Left lung (tissue), 10 donors: Measurements from ENCODE around the gene PRPF31. TPM values are rescaled to one million over a fixed set of nuclear protein-coding genes. Genes with fewer than 3 reads are reported as not detected.

ENCODE experiments used
- ATAC-seq: fragments of 200-7000 bp; cut with Tn5 transposase; one replicate; pipeline ENCODE4 v1.9.1; 2020; ENCODE audit warnings: moderate library complexity
- DNase-seq, 4 donors: peaks; one replicate each; pipeline ENCODE4 v3.0.0-alpha.2; 2013 to 2020
- H3K27ac ChIP-seq, 2 donors: fragments of 200-600 bp; sonication (generic) in 1 of 2; one replicate each; pipeline versions ENCODE4 v1.5.0 to v1.8.0; 2020 to 2021
- H3K27me3 ChIP-seq, 2 donors: fragments of 200-600 bp; sonication (generic) in 1 of 2; one replicate each; pipeline versions ENCODE4 v1.5.0 to v1.8.0; 2020 to 2021
- H3K36me3 ChIP-seq, 2 donors: fragments of 200-600 bp; sonication (generic) in 1 of 2; one replicate each; pipeline versions ENCODE4 v1.5.0 to v1.8.0; 2020 to 2021
- H3K4me1 ChIP-seq, 2 donors: fragments of 200-600 bp; one replicate each; pipeline ENCODE4 v1.8.0; 2021
- H3K4me3 ChIP-seq, 2 donors: fragments of 200-600 bp; sonication (generic) in 1 of 2; one replicate each; pipeline versions ENCODE4 v1.5.0 to v1.8.0; 2020 to 2021; ENCODE audit warnings: mild to moderate bottlenecking in 1 of 2
- H3K9me3 ChIP-seq, 2 donors: fragments of 200-600 bp; sonication (generic) in 1 of 2; one replicate each; pipeline versions ENCODE4 v1.5.0 to v1.8.0; 2020 to 2021
- CTCF ChIP-seq, 2 donors: fragments of 200-600 bp; sonication (generic) in 1 of 2; IDR thresholded peaks; one replicate each; pipeline versions ENCODE4 v1.5.0 to v1.8.0; 2021; ENCODE audit warnings: antibody characterized with exemption in 2 of 2
- intact Hi-C, 2 donors: fragments of 100-400 bp; cut with DNase I; formaldehyde crosslinking; loops; one replicate each; pipeline versions ENCODE4 v1.11.2 to v1.14.2; 2022
- polyA plus RNA-seq, 6 donors: library from polyadenylated mRNA; unstranded; fragments of 120-200 nt; gene quantifications; one replicate each; pipeline ENCODE4 v1.2.1, GENCODE V29; 2013; ENCODE audit not compliant: insufficient read length in 6 of 6
- total RNA-seq, 2 donors: library from RNA; stranded (reverse); fragmentation: NEBNext Ultra II Directional; extraction: Animal tissue kit (Norgen Biotek cat#: 25700); gene quantifications; one replicate each; pipeline ENCODE4 v1.2.1, GENCODE V29; 2021
- donor health status: DM: no; HTN: yes; CAD: no.
- donor health status: DM: no; HTN: no; CAD: no.

The PRPF31 gene
- total and polyA plus RNA-seq, 8 donors = 46.8 to 65.3 (median 61.8) TPM

- Histone ChIP-seq H3K27me3 (no peaks in the 10 kb centered on the region), H3K27ac (no peak overlapping the region), H3K4me3 (no peak overlapping the region), H3K9me3 (no peaks in the 10 kb centered on the region), H3K36me3 (peaks cover 0 to 82% of the 10 kb centered on the region in 2 donors), H3K4me1 (no peaks in the 10 kb centered on the region)
- no peak for TF ChIP-seq CTCF (IDR thresholded peaks at IDR 0.05)
- intact Hi-C loops = no loop called here
- DNase-seq (peak in 1 of 4 donors; percentile 73), ATAC-seq (no peak)
Measured at GRCh38 chr19:54180691-54181091, 65.1 kb downstream of the PRPF31 start.

Other genes starting within 250 kb of the PRPF31 start
- 100 to 1,000 TPM; 164 to 197 TPM for gene MYADM, start 247.9 kb upstream of the PRPF31 start, total RNA-seq
- gene MYADM, start 247.9 kb upstream of the PRPF31 start, polyA plus RNA-seq = 100 to 1,000 TPM in 2 of 6 donors, 10 to 100 TPM in 4; 58.9 to 111 (median 89.3) TPM
- not detected for gene PRKCG, start 233.6 kb upstream of the PRPF31 start, total RNA-seq
- under 1 TPM in 5 of 6 donors, not detected in 1; 0.10 to 0.78 (median 0.18) TPM for gene PRKCG, start 233.6 kb upstream of the PRPF31 start, polyA plus RNA-seq
- not detected for gene CACNG7, start 206.5 kb upstream of the PRPF31 start, total RNA-seq
- under 1 TPM in 1 of 6 donors, not detected in 5; 0.06 TPM for gene CACNG7, start 206.5 kb upstream of the PRPF31 start, polyA plus RNA-seq
- under 1 TPM in 1 of 2 donors, not detected in 1; 0.03 TPM for gene CACNG8, start 152.8 kb upstream of the PRPF31 start, total RNA-seq
- gene CACNG8, start 152.8 kb upstream of the PRPF31 start, polyA plus RNA-seq = under 1 TPM; 0.04 to 0.15 (median 0.09) TPM
- gene CACNG6, start 124.1 kb upstream of the PRPF31 start, total RNA-seq = 1 to 10 TPM in 1 of 2 donors, not detected in 1; 2.5 TPM
- 1 to 10 TPM in 1 of 6 donors, under 1 TPM in 5; 0.17 to 1.2 (median 0.41) TPM for gene CACNG6, start 124.1 kb upstream of the PRPF31 start, polyA plus RNA-seq
- gene VSTM1, start 51.9 kb upstream of the PRPF31 start, total RNA-seq = 10 to 100 TPM in 1 of 2 donors, under 1 TPM in 1; 0.44 to 12.1 TPM
- under 1 TPM in 4 of 6 donors, not detected in 2; 0.20 to 0.32 (median 0.29) TPM for gene VSTM1, start 51.9 kb upstream of the PRPF31 start, polyA plus RNA-seq
- gene TARM1, start 34.4 kb upstream of the PRPF31 start, total RNA-seq = not detected
- gene TARM1, start 34.4 kb upstream of the PRPF31 start, polyA plus RNA-seq = under 1 TPM in 5 of 6 donors, not detected in 1; 0.24 to 0.46 (median 0.31) TPM
- gene OSCAR, start 15.0 kb upstream of the PRPF31 start, total RNA-seq = 10 to 100 TPM; 13.2 to 57.1 TPM
- gene OSCAR, start 15.0 kb upstream of the PRPF31 start, polyA plus RNA-seq = under 1 TPM; 0.43 to 0.70 (median 0.56) TPM
- gene NDUFA3, start 12.9 kb upstream of the PRPF31 start, total RNA-seq = 100 to 1,000 TPM in 1 of 2 donors, 10 to 100 TPM in 1; 81.9 to 126 TPM
- gene NDUFA3, start 12.9 kb upstream of the PRPF31 start, polyA plus RNA-seq = 100 to 1,000 TPM in 3 of 6 donors, 10 to 100 TPM in 3; 60.4 to 117 (median 96.6) TPM
- gene TFPT, start 97 bp upstream of the PRPF31 start, total RNA-seq = 10 to 100 TPM; 17.4 to 18.7 TPM
- gene TFPT, start 97 bp upstream of the PRPF31 start, polyA plus RNA-seq = 10 to 100 TPM; 14.3 to 19.9 (median 18.6) TPM
- gene CNOT3, start 22.0 kb downstream of the PRPF31 start, total RNA-seq = 10 to 100 TPM; 35.2 to 46.0 TPM
- 10 to 100 TPM; 59.2 to 75.0 (median 64.0) TPM for gene CNOT3, start 22.0 kb downstream of the PRPF31 start, polyA plus RNA-seq
- gene LENG1, start 44.0 kb downstream of the PRPF31 start, total RNA-seq = 1 to 10 TPM; 5.4 to 6.5 TPM
- 10 to 100 TPM in 1 of 6 donors, 1 to 10 TPM in 5; 6.6 to 10.9 (median 8.2) TPM for gene LENG1, start 44.0 kb downstream of the PRPF31 start, polyA plus RNA-seq
- gene TMC4, start 57.4 kb downstream of the PRPF31 start, total RNA-seq = 10 to 100 TPM; 45.3 to 74.0 TPM
- 10 to 100 TPM; 29.1 to 39.7 (median 32.0) TPM for gene TMC4, start 57.4 kb downstream of the PRPF31 start, polyA plus RNA-seq
- 100 to 1,000 TPM in 1 of 2 donors, 10 to 100 TPM in 1; 98.5 to 102 TPM for gene MBOAT7, start 73.8 kb downstream of the PRPF31 start, total RNA-seq
- gene MBOAT7, start 73.8 kb downstream of the PRPF31 start, polyA plus RNA-seq = 10 to 100 TPM; 48.1 to 61.8 (median 51.7) TPM
- gene TSEN34, start 75.6 kb downstream of the PRPF31 start, total RNA-seq = 10 to 100 TPM; 32.2 to 34.4 TPM
- 10 to 100 TPM; 39.7 to 60.6 (median 45.6) TPM for gene TSEN34, start 75.6 kb downstream of the PRPF31 start, polyA plus RNA-seq
- gene RPS9, start 85.1 kb downstream of the PRPF31 start, total RNA-seq = 1,000 to 10,000 TPM; 1,023 to 1,099 TPM
- gene RPS9, start 85.1 kb downstream of the PRPF31 start, polyA plus RNA-seq = 1,000 to 10,000 TPM; 1,996 to 2,208 (median 2,085) TPM
- 10 to 100 TPM; 21.8 to 90.8 TPM for gene LILRB3, start 107.3 kb downstream of the PRPF31 start, total RNA-seq
- gene LILRB3, start 107.3 kb downstream of the PRPF31 start, polyA plus RNA-seq = 1 to 10 TPM; 2.1 to 3.0 (median 2.4) TPM
- gene LILRA6, start 127.0 kb downstream of the PRPF31 start, total RNA-seq = 10 to 100 TPM in 1 of 2 donors, 1 to 10 TPM in 1; 7.3 to 51.5 TPM
- under 1 TPM; 0.53 to 0.83 (median 0.64) TPM for gene LILRA6, start 127.0 kb downstream of the PRPF31 start, polyA plus RNA-seq
- 10 to 100 TPM; 11.9 to 16.5 TPM for gene LILRB5, start 141.5 kb downstream of the PRPF31 start, total RNA-seq
- gene LILRB5, start 141.5 kb downstream of the PRPF31 start, polyA plus RNA-seq = 1 to 10 TPM; 3.3 to 4.9 (median 4.4) TPM
- 10 to 100 TPM; 10.5 to 54.9 TPM for gene LILRB2, start 165.4 kb downstream of the PRPF31 start, total RNA-seq
- gene LILRB2, start 165.4 kb downstream of the PRPF31 start, polyA plus RNA-seq = 1 to 10 TPM; 1.2 to 2.2 (median 1.7) TPM
- gene LILRA5, start 197.4 kb downstream of the PRPF31 start, total RNA-seq = 10 to 100 TPM in 1 of 2 donors, 1 to 10 TPM in 1; 4.2 to 52.8 TPM
- gene LILRA5, start 197.4 kb downstream of the PRPF31 start, polyA plus RNA-seq = 1 to 10 TPM in 1 of 6 donors, under 1 TPM in 4, not detected in 1; 0.44 to 1.2 (median 0.67) TPM
- gene LILRA4, start 223.4 kb downstream of the PRPF31 start, total RNA-seq = 1 to 10 TPM; 1.8 to 2.3 TPM
- gene LILRA4, start 223.4 kb downstream of the PRPF31 start, polyA plus RNA-seq = under 1 TPM in 2 of 6 donors, not detected in 4; 0.10 to 0.12 TPM
- gene LAIR1, start 249.2 kb downstream of the PRPF31 start, total RNA-seq = 100 to 1,000 TPM in 1 of 2 donors, 10 to 100 TPM in 1; 66.9 to 172 TPM
- 10 to 100 TPM in 1 of 6 donors, 1 to 10 TPM in 5; 5.0 to 11.1 (median 6.4) TPM for gene LAIR1, start 249.2 kb downstream of the PRPF31 start, polyA plus RNA-seq